Glutamatergic neuron (in vitro differentiated cells): ENCODE data around the gene SYNE3. TPM values are rescaled to one million over a fixed set of nuclear protein-coding genes. Genes with fewer than 3 reads are reported as not detected.

ENCODE experiments used
- DNase-seq: peaks from one replicate; pipeline ENCODE4 v3.0.0; 2022
- H3K27ac Mint-ChIP-seq: one replicate; pipeline ENCODE4 v1.8.0; 2020; ENCODE audit warnings: mild to moderate bottlenecking, mixed read lengths, inconsistent platforms; ENCODE audit not compliant: unreplicated experiment
- H3K27me3 Mint-ChIP-seq: one replicate; pipeline ENCODE4 v1.8.0; 2020; ENCODE audit warnings: mild to moderate bottlenecking, moderate library complexity, mixed read lengths, inconsistent platforms; ENCODE audit not compliant: unreplicated experiment
- H3K36me3 Mint-ChIP-seq: one replicate; pipeline ENCODE4 v1.8.0; 2020; ENCODE audit warnings: mild to moderate bottlenecking, mixed read lengths, inconsistent platforms; ENCODE audit not compliant: unreplicated experiment
- H3K4me1 Mint-ChIP-seq: one replicate; pipeline ENCODE4 v1.8.0; 2020; ENCODE audit warnings: mild to moderate bottlenecking, low read depth, mixed read lengths, inconsistent platforms; ENCODE audit not compliant: unreplicated experiment
- H3K4me3 Mint-ChIP-seq: one replicate; pipeline ENCODE4 v1.8.0; 2020; ENCODE audit warnings: mild to moderate bottlenecking, mixed read lengths, inconsistent platforms; ENCODE audit not compliant: unreplicated experiment
- H3K9me3 Mint-ChIP-seq: one replicate; pipeline ENCODE4 v1.8.0; 2020; ENCODE audit warnings: mild to moderate bottlenecking, moderate library complexity, mixed read lengths, inconsistent platforms; ENCODE audit not compliant: unreplicated experiment
- total RNA-seq: library from RNA; stranded (reverse); fragmentation: NEBNext Ultra II Directional; extraction: Animal tissue kit (Norgen Biotek cat#: 25700); gene quantifications from one replicate; pipeline ENCODE4 v1.2.1, GENCODE V29; 2021; ENCODE audit not compliant: unreplicated experiment
- TF ChIP-seq, protein P1 (sequence below): fragments of 200-600 bp; sonication (generic); IDR thresholded peaks from one replicate; pipeline ENCODE4 v1.5.0; 2021; ENCODE audit not compliant: partially characterized antibody, unreplicated experiment

SYNE3 gene
- total RNA-seq, 1 donor from 2014 or later, result 7.1 TPM

- Mint-ChIP-seq H3K27ac (peak overlapping the region; percentile 89), H3K9me3 (no peaks in the 10 kb centered on the region)
These were observed 17.4 kb upstream of the SYNE3 start for GRCh38 chr14:95533822-95534221.

DNA sequence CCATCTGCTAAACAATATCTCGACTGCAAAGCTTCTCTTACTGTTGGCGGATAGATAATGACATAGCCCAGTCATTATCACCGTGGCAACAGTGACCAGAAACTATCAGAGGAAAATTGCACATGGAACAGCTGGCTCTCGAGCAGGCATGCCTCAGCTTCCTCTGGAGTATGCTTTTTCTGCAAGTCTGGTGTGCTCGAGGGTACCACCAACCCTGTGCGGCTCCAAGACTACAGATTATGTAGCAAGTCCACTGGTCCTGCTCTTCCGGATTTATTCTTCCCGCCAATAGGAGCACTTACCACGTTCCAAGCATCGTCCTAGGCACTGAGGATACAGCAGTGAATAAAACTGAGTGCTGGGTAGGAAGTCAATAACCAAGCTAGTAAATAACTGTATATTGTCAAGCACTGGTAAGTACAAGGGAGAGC lies 17.0 kb upstream of the SYNE3 start:
- no peaks in the 10 kb centered on the region for H3K36me3 Mint-ChIP-seq
- peaks cover 5% of the 10 kb centered on the region for H3K27me3 Mint-ChIP-seq
- peak overlapping the region; percentile 89 for H3K27ac Mint-ChIP-seq
- H3K4me3 Mint-ChIP-seq, result peak overlapping the region; percentile 91
- DNase-seq, result no peak
- H3K4me1 Mint-ChIP-seq, result peaks cover 35% of the 10 kb centered on the region
- TF ChIP-seq, protein P1, sequence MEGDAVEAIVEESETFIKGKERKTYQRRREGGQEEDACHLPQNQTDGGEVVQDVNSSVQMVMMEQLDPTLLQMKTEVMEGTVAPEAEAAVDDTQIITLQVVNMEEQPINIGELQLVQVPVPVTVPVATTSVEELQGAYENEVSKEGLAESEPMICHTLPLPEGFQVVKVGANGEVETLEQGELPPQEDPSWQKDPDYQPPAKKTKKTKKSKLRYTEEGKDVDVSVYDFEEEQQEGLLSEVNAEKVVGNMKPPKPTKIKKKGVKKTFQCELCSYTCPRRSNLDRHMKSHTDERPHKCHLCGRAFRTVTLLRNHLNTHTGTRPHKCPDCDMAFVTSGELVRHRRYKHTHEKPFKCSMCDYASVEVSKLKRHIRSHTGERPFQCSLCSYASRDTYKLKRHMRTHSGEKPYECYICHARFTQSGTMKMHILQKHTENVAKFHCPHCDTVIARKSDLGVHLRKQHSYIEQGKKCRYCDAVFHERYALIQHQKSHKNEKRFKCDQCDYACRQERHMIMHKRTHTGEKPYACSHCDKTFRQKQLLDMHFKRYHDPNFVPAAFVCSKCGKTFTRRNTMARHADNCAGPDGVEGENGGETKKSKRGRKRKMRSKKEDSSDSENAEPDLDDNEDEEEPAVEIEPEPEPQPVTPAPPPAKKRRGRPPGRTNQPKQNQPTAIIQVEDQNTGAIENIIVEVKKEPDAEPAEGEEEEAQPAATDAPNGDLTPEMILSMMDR, result no peak
- H3K9me3 Mint-ChIP-seq, result no peaks in the 10 kb centered on the region

More at GRCh38 chr14:95533822-95534221, 17.4 kb upstream of the SYNE3 start:
- TF ChIP-seq, protein P1, result no peak
- Mint-ChIP-seq H3K36me3 (no peaks in the 10 kb centered on the region), H3K27me3 (peaks cover 5% of the 10 kb centered on the region), H3K4me3 (peak overlapping the region; percentile 91), H3K4me1 (peaks cover 36% of the 10 kb centered on the region)
- DNase-seq, result no peak

GRCh38 chr14:95531969-95532368 lies 15.5 kb upstream of the SYNE3 start:
- Mint-ChIP-seq H3K9me3 (no peaks in the 10 kb centered on the region), H3K36me3 (no peaks in the 10 kb centered on the region), H3K4me1 (peaks cover 31% of the 10 kb centered on the region), H3K4me3 (no peak overlapping the region), H3K27me3 (peaks cover 5% of the 10 kb centered on the region), H3K27ac (no peak overlapping the region)
- DNase-seq, result no peak
- TF ChIP-seq, protein P1, result no peak

GRCh38 chr14:95531473-95531872 lies 15.0 kb upstream of the SYNE3 start:
- H3K4me3 Mint-ChIP-seq, result peak overlapping the region; percentile 22
- no peak overlapping the region for H3K27ac Mint-ChIP-seq

More at GRCh38 chr14:95531473-95531872, 15.0 kb upstream of the SYNE3 start:
- H3K9me3 Mint-ChIP-seq, result no peaks in the 10 kb centered on the region
- TF ChIP-seq, protein P1, result no peak
- peaks cover 31% of the 10 kb centered on the region for H3K4me1 Mint-ChIP-seq
- peaks cover 5% of the 10 kb centered on the region for H3K27me3 Mint-ChIP-seq
- DNase-seq, result no peak
- H3K36me3 Mint-ChIP-seq, result no peaks in the 10 kb centered on the region
